Breast epithelium (tissue), 4 donors: ENCODE results near the gene MSH5. TPM values are rescaled to one million over a fixed set of nuclear protein-coding genes. Genes with fewer than 3 reads are reported as not detected.
A peak's percentile ranks its signal among the peaks of the same experiment; 100 is the strongest.

ENCODE experiments used
- DNase-seq, 2 donors: peaks; one replicate each; pipeline ENCODE4 v3.0.0-alpha.2; 2019; ENCODE audit warnings: low spot score in 2 of 2
- H3K27ac ChIP-seq, 2 donors: fragments of 200-600 bp; sonication (generic) in 1 of 2; one replicate each; pipeline ENCODE4 v1.5.1; 2016 to 2019; ENCODE audit warnings: mild to moderate bottlenecking in 1 of 2
- H3K27me3 ChIP-seq, 2 donors: fragments of 200-600 bp; sonication (generic) in 1 of 2; one replicate each; pipeline versions ENCODE4 v1.5.1 to v1.6.0; 2017 to 2019; ENCODE audit warnings: control low read depth in 1 of 2, mild to moderate bottlenecking in 1 of 2
- H3K36me3 ChIP-seq: fragments of 200-600 bp; one replicate; pipeline ENCODE4 v1.5.1; 2019
- H3K4me1 ChIP-seq, 2 donors: fragments of 200-600 bp; sonication (generic); one replicate each; pipeline ENCODE4 v1.5.1; 2016 to 2019; ENCODE audit warnings: control low read depth in 1 of 2
- H3K4me3 ChIP-seq, 3 donors: fragments of 200-600 bp; sonication (generic); 1 replicate in 2 of 3; 2 replicates in 1 of 3; pipeline ENCODE4 v1.5.1; 2016 to 2019; ENCODE audit warnings: mild to moderate bottlenecking in 3 of 3, moderate library complexity in 2 of 3
- H3K9me3 ChIP-seq, 2 donors: fragments of 200-600 bp; sonication (generic) in 1 of 2; one replicate each; pipeline ENCODE4 v1.5.1; 2016 to 2019; ENCODE audit warnings: control low read depth in 1 of 2
- CTCF ChIP-seq, 3 donors: fragments of 450-650 bp; IDR thresholded peaks; one replicate each; pipeline ENCODE4 v1.5.1; 2016 to 2017; ENCODE audit warnings: antibody characterized with exemption in 3 of 3, mild to moderate bottlenecking in 3 of 3, moderate library complexity in 3 of 3
- POLR2A ChIP-seq: fragments of 450-650 bp; IDR thresholded peaks from one replicate; pipeline ENCODE4 v1.6.1; 2016; ENCODE audit warnings: antibody characterized with exemption, mild to moderate bottlenecking, moderate library complexity
- POLR2AphosphoS5 ChIP-seq, 3 donors: sonication (generic); formaldehyde crosslinking; IDR thresholded peaks; one replicate each; pipeline ENCODE4 v1.6.1; 2017; ENCODE audit warnings: antibody characterized with exemption in 3 of 3
- intact Hi-C: fragments of 100-400 bp; cut with DNase I; formaldehyde crosslinking; loops from one replicate; pipeline ENCODE4 v1.15.1; 2023; ENCODE audit warnings: low total_unique reads
- total RNA-seq, 3 donors: library from RNA; depleted of rRNA; stranded (reverse); fragments of >200 nt; gene quantifications; one replicate each; pipeline ENCODE4 v1.1.0, GENCODE V29; 2016

Gene MSH5
- total RNA-seq, 3 donors from 2014 or later, result 7.9 to 13.4 (median 8.0) TPM

GRCh38 chr6:31736768-31737314 is 3.0 kb upstream of the MSH5 start:
- no peak for TF ChIP-seq POLR2AphosphoS5 (IDR thresholded peaks at IDR 0.05)
- TF ChIP-seq CTCF (IDR thresholded peaks at IDR 0.05), result no peak
- TF ChIP-seq POLR2A, result no peak
- DNase-seq, result no peak
- Histone ChIP-seq H3K4me1 (peaks cover 14 to 35% of the 10 kb centered on the region in 2 donors), H3K36me3 (no peaks in the 10 kb centered on the region), H3K9me3 (no peaks in the 10 kb centered on the region), H3K4me3 (peak overlapping the region; percentile 68 to 76 (median 75)), H3K27me3 (no peaks in the 10 kb centered on the region), H3K27ac (peak overlapping the region; percentile 95 to 96)
- intact Hi-C loops, result no loop called here

- intact Hi-C loops, result no loop called here
- H3K4me1 ChIP-seq, result peaks cover 14 to 35% of the 10 kb centered on the region in 2 donors
- no peaks in the 10 kb centered on the region for H3K9me3 ChIP-seq
- peak overlapping the region; percentile 95 to 96 for H3K27ac ChIP-seq
- no peak for DNase-seq
- H3K4me3 ChIP-seq, result peak overlapping the region in 2 of 3 donors; percentile 7 to 75
- TF ChIP-seq POLR2A, result no peak
- no peak for TF ChIP-seq POLR2AphosphoS5 (IDR thresholded peaks at IDR 0.05)
- TF ChIP-seq CTCF (IDR thresholded peaks at IDR 0.05), result no peak
- H3K27me3 ChIP-seq, result no peaks in the 10 kb centered on the region
- no peaks in the 10 kb centered on the region for H3K36me3 ChIP-seq
Measured at GRCh38 chr6:31737315-31737990, 2.4 kb upstream of the MSH5 start.

GRCh38 chr6:31737991-31738979 is 1.5 kb upstream of the MSH5 start:
- Histone ChIP-seq H3K27me3 (no peaks in the 10 kb centered on the region), H3K9me3 (no peaks in the 10 kb centered on the region), H3K36me3 (no peaks in the 10 kb centered on the region), H3K4me1 (peaks cover 14 to 35% of the 10 kb centered on the region in 2 donors), H3K4me3 (peak overlapping the region in 2 of 3 donors; percentile 7 to 42), H3K27ac (peak overlapping the region; percentile 95 to 96)
- TF ChIP-seq POLR2A (no peak), CTCF (IDR thresholded peaks at IDR 0.05) (peak in 2 of 3 donors; percentile 16 to 46)
- intact Hi-C loops, result no loop called here
- peak; percentile 74 to 81 for DNase-seq

- intact Hi-C loops, result no loop called here
- DNase-seq, result no peak
- Histone ChIP-seq H3K9me3 (no peaks in the 10 kb centered on the region), H3K27ac (peak overlapping the region; percentile 85 to 96), H3K36me3 (no peaks in the 10 kb centered on the region), H3K4me3 (peak overlapping the region; percentile 69 to 84 (median 80)), H3K27me3 (no peaks in the 10 kb centered on the region), H3K4me1 (peaks cover 8 to 26% of the 10 kb centered on the region in 2 donors)
- no peak for TF ChIP-seq POLR2A
- TF ChIP-seq POLR2AphosphoS5 (IDR thresholded peaks at IDR 0.05), result no peak
- no peak for TF ChIP-seq CTCF (IDR thresholded peaks at IDR 0.05)
Measured at GRCh38 chr6:31740397-31741223, 805 bp downstream of the MSH5 start.
